ENCODE data around the gene CANT1.

CANT1 gene

GRCh38 chr17:79051306-79051705 is 41.7 kb upstream of the CANT1 start:
- no peak overlapping the region for H3K4me3 ChIP-seq (ENCODE audit: low read depth, low read length)
- DNase-seq (ENCODE audit: low read depth), result no peak
- no peak for TF ChIP-seq CTCF (IDR thresholded peaks at IDR 0.05; ENCODE audit: low read depth, low read length, missing control alignments)

- TF ChIP-seq CTCF (IDR thresholded peaks at IDR 0.05; ENCODE audit: low read depth, low read length, missing control alignments), result no peak
- no peak overlapping the region for H3K4me3 ChIP-seq (ENCODE audit: low read depth, low read length)
- no peak for DNase-seq (ENCODE audit: low read depth)
These were observed 41.0 kb upstream of the CANT1 start for GRCh38 chr17:79050551-79050950.

- H3K4me3 ChIP-seq (ENCODE audit: low read depth, low read length), result no peak overlapping the region
- DNase-seq (ENCODE audit: low read depth), result no peak
- TF ChIP-seq CTCF (IDR thresholded peaks at IDR 0.05; ENCODE audit: low read depth, low read length, missing control alignments), result no peak
These were observed 40.3 kb upstream of the CANT1 start for GRCh38 chr17:79049821-79050220.

- no peak for DNase-seq (ENCODE audit: low read depth)
- no peak overlapping the region for H3K4me3 ChIP-seq (ENCODE audit: low read depth, low read length)
- TF ChIP-seq CTCF (IDR thresholded peaks at IDR 0.05; ENCODE audit: low read depth, low read length, missing control alignments), result no peak
These were observed 39.5 kb upstream of the CANT1 start for GRCh38 chr17:79048826-79049755.

GRCh38 chr17:79047923-79048825 is 38.6 kb upstream of the CANT1 start:
- no peak for DNase-seq (ENCODE audit: low read depth)
- TF ChIP-seq CTCF (IDR thresholded peaks at IDR 0.05; ENCODE audit: low read depth, low read length, missing control alignments), result no peak
- no peak overlapping the region for H3K4me3 ChIP-seq (ENCODE audit: low read depth, low read length)

GRCh38 chr17:79047291-79047920 is 37.8 kb upstream of the CANT1 start:
- DNase-seq (ENCODE audit: low read depth), result no peak
- TF ChIP-seq CTCF (IDR thresholded peaks at IDR 0.05; ENCODE audit: low read depth, low read length, missing control alignments), result no peak
- H3K4me3 ChIP-seq (ENCODE audit: low read depth, low read length), result no peak overlapping the region
